ENCODE measurements around the gene ARSA. TPM values are rescaled to one million over a fixed set of nuclear protein-coding genes. Genes with fewer than 3 reads are reported as not detected.

Gene ARSA
- polyA plus RNA-seq, 1 of the 3 experiments (the other 2 are of a cell fraction): 34.2 TPM

DNA sequence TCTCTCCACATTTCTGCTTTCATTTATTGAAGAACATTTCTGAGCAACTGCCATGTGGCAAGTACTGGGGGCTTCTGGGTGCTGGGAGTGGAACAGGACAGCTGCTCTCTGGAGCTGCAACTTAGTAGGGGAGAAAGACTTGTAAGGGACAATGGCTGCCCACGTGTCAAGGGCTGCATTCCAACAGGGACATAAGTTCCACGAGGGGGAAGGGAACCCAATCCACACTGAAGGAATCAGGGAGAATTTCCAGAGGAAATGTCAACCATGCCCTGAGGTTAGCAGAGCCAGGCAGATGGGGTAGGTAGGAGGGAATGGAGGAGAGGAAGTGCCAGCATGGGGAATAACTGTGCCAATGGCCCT, 25.6 kb downstream of the ARSA start:
- Histone ChIP-seq H3K9me2 (no peaks in the 10 kb centered on the region), H3K79me2 (ENCODE audit: insufficient read depth) (no peaks in the 10 kb centered on the region), H3K4me3 (ENCODE audit: low read depth in 2 of 2, low read length in 1 of 2) (no peak overlapping the region), H3F3A (replicated peaks; ENCODE audit: insufficient read depth) (no peaks in the 10 kb centered on the region), H3K4me2 (no peak overlapping the region), H4K20me1 (ENCODE audit: insufficient read depth) (no peaks in the 10 kb centered on the region), H3K27me3 (ENCODE audit: insufficient read depth) (no peaks in the 10 kb centered on the region), H3K9me3 (no peaks in the 10 kb centered on the region), H2AFZ (ENCODE audit: low read depth) (no peak overlapping the region), H3K27ac (ENCODE audit: low read depth in 2 of 2, low read length in 1 of 2) (no peak overlapping the region; a peak in 1 of 4 replicates), H3K36me3 (replicated peaks in 1 of 2; ENCODE audit: control insufficient read depth in 1 of 2, insufficient read depth in 2 of 2, low read length in 1 of 2) (no peaks in the 10 kb centered on the region), H3K4me1 (ENCODE audit: control insufficient read depth in 1 of 2, insufficient read depth in 2 of 2, low read depth in 1 of 2, low read length in 1 of 2) (peaks cover 0 to 10% of the 10 kb centered on the region in 2 experiments; a peak in 1 of 4 replicates), H3K9ac (no peak overlapping the region)
- 79% methylated on average over 2 of the region's 2 CpGs for WGBS (ENCODE audit: low lambda C conversion rate)
- DNase-seq: no peak
- no peak for TF ChIP-seq USF1 (IDR thresholded peaks at IDR 0.05; ENCODE audit: borderline replicate concordance, low read depth)
- no peak for TF ChIP-seq YY1 (IDR thresholded peaks at IDR 0.05; ENCODE audit: low read depth)
- CTCF ChIA-PET: interaction anchor here (1.0 to 2.4 kb wide), 6 partner anchors 11 to 328 kb away, joined by 3 to 17 read pairs (median 3); partner anchors contain the start of genes ARSA and SYCE3
- POLR2A ChIA-PET: interaction anchor here (1.1 to 1.5 kb wide), 4 partner anchors 11 to 77 kb away, joined by 3 to 7 read pairs (median 5); partner anchors contain the start of genes SCO2 and SYCE3

- WGBS (ENCODE audit: low lambda C conversion rate): 84% methylated on average over 9 of the region's 12 CpGs
- TF ChIP-seq, protein P1, sequence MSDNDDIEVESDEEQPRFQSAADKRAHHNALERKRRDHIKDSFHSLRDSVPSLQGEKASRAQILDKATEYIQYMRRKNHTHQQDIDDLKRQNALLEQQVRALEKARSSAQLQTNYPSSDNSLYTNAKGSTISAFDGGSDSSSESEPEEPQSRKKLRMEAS (IDR thresholded peaks at IDR 0.05; ENCODE audit: low read depth): no peak
- TF ChIP-seq RCOR1 (IDR thresholded peaks at IDR 0.05; ENCODE audit: low read length): no peak
- TF ChIP-seq TEAD4 (IDR thresholded peaks at IDR 0.05; ENCODE audit: borderline replicate concordance, insufficient read depth): no peak
- TF ChIP-seq YY1 (IDR thresholded peaks at IDR 0.05; ENCODE audit: low read depth): no peak
These were observed 26.1 kb downstream of the ARSA start for GRCh38 chr22:50601669-50602337.

DNA sequence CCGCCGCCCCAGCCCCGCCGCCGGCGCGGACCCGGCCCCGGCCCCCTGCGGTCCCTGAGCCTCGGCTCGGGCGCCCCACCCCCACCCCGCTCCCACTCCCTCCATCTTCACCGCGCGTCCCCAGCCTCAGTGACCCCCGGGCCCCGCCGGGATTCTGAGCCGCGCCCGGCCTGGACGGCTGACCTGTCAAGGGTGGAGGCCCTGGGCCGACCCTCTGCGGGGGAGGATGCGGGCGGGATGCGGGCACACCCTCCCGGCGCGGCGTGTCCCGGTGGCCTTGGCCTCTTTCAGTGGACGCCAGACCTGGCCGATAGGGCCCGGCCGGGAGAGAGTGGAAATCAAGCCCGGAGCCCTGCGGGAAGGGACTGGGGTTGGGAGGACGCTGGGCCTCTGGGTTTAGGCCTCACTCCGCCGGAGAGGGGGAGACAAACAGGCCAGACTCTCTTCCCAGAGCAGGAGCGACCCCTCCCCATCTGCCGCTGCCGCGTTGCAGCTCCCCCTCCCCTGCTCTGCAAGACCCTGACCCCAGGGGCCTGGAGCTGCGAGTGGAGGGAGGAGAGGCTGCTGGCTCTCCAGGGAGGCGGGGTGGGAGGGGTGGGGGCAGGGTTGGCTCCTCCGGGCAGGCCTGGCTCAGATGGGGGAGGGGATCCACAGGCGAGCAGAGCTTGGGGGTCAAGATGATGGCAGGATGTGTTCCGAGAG, 26.8 kb downstream of the ARSA start:
- Histone ChIP-seq H3K27me3 (ENCODE audit: insufficient read depth) (no peaks in the 10 kb centered on the region), H2AFZ (ENCODE audit: low read depth) (no peak overlapping the region), H3K36me3 (replicated peaks in 1 of 2; ENCODE audit: control insufficient read depth in 1 of 2, insufficient read depth in 2 of 2, low read length in 1 of 2) (no peaks in the 10 kb centered on the region), H3F3A (replicated peaks; ENCODE audit: insufficient read depth) (no peaks in the 10 kb centered on the region), H3K79me2 (ENCODE audit: insufficient read depth) (no peaks in the 10 kb centered on the region), H3K9me2 (no peaks in the 10 kb centered on the region), H3K27ac (ENCODE audit: low read depth in 2 of 2, low read length in 1 of 2) (peak overlapping the region in 1 of 2 experiments; percentile 62; a peak in 2 of 4 replicates), H3K9me3 (no peaks in the 10 kb centered on the region), H3K4me2 (peak overlapping the region; percentile 73; the same call in 1 of the 2 replicates), H4K20me1 (ENCODE audit: insufficient read depth) (no peaks in the 10 kb centered on the region), H3K4me1 (ENCODE audit: control insufficient read depth in 1 of 2, insufficient read depth in 2 of 2, low read depth in 1 of 2, low read length in 1 of 2) (peaks cover 0 to 10% of the 10 kb centered on the region in 2 experiments; a peak in 1 of 4 replicates), H3K4me3 (ENCODE audit: low read depth in 2 of 2, low read length in 1 of 2) (peak overlapping the region in 1 of 2 experiments; percentile 56; a peak in 3 of 4 replicates), H3K9ac (no peak overlapping the region)
- DNase-seq: peak; percentile 90
- WGBS (ENCODE audit: low lambda C conversion rate): 40% methylated on average over 8 of the region's 52 CpGs
- ChIA-PET CTCF (interaction anchor here (0.7 to 2.4 kb wide), 8 partner anchors 12 to 360 kb away, joined by 3 to 17 read pairs (median 4); partner anchors contain the start of genes ARSA, SCO2 and SYCE3), POLR2A (interaction anchor here (0.6 to 1.5 kb wide), 6 partner anchors 12 to 93 kb away, joined by 3 to 7 read pairs (median 4); partner anchors contain the start of genes LMF2, SCO2 and SYCE3)
- no peak for TF ChIP-seq EP300 (IDR thresholded peaks at IDR 0.05; ENCODE audit: borderline replicate concordance in 1 of 2, low read depth in 1 of 2, low read length in 1 of 2)
- peak; percentile 2; the same call in 1 of the 2 replicates for TF ChIP-seq REST (IDR thresholded peaks at IDR 0.05; ENCODE audit: low read depth, low read length)

More at GRCh38 chr22:50601669-50602337, 26.1 kb downstream of the ARSA start:
- H3K4me2 ChIP-seq: no peak overlapping the region; the same call in 1 of the 2 replicates
- no peaks in the 10 kb centered on the region for H3K36me3 ChIP-seq (replicated peaks in 1 of 2; ENCODE audit: control insufficient read depth in 1 of 2, insufficient read depth in 2 of 2, low read length in 1 of 2)
- peaks cover 0 to 10% of the 10 kb centered on the region in 2 experiments; a peak in 1 of 4 replicates for H3K4me1 ChIP-seq (ENCODE audit: control insufficient read depth in 1 of 2, insufficient read depth in 2 of 2, low read depth in 1 of 2, low read length in 1 of 2)
- H4K20me1 ChIP-seq (ENCODE audit: insufficient read depth): no peaks in the 10 kb centered on the region
- no peaks in the 10 kb centered on the region for H3K27me3 ChIP-seq (ENCODE audit: insufficient read depth)
- no peak overlapping the region for H2AFZ ChIP-seq (ENCODE audit: low read depth)
- peak; percentile 36 for DNase-seq
- peak overlapping the region in 1 of 2 experiments; percentile 2; a peak in 1 of 4 replicates for H3K27ac ChIP-seq (ENCODE audit: low read depth in 2 of 2, low read length in 1 of 2)
- H3K9ac ChIP-seq: no peak overlapping the region
- POLR2A ChIA-PET: interaction anchor here (0.6 to 1.5 kb wide), 6 partner anchors 11 to 94 kb away, joined by 3 to 7 read pairs (median 4); partner anchors contain the start of genes LMF2, SCO2 and SYCE3
- CTCF ChIA-PET: interaction anchor here (0.7 to 2.4 kb wide), 8 partner anchors 12 to 361 kb away, joined by 3 to 17 read pairs (median 4); partner anchors contain the start of genes ARSA, SCO2 and SYCE3
- no peaks in the 10 kb centered on the region for H3K79me2 ChIP-seq (ENCODE audit: insufficient read depth)
- H3K4me3 ChIP-seq (ENCODE audit: low read depth in 2 of 2, low read length in 1 of 2): peak overlapping the region in 1 of 2 experiments; percentile 56; a peak in 1 of 4 replicates
- no peaks in the 10 kb centered on the region for H3K9me2 ChIP-seq
- no peaks in the 10 kb centered on the region for H3K9me3 ChIP-seq
- H3F3A ChIP-seq (replicated peaks; ENCODE audit: insufficient read depth): no peaks in the 10 kb centered on the region
